Upper lobe of left lung (tissue), 6 donors: Measurements from ENCODE around the gene RPS6KA5. TPM values are rescaled to one million over a fixed set of nuclear protein-coding genes. Genes with fewer than 3 reads are reported as not detected.

Experiments
- ATAC-seq, 2 donors: fragments of 200-7000 bp; cut with Tn5 transposase; one replicate each; pipeline ENCODE4 v1.9.1; 2022; ENCODE audit warnings: mild to moderate bottlenecking in 2 of 2, moderate library complexity in 2 of 2; ENCODE audit not compliant: low FRiP score in 2 of 2
- DNase-seq, 2 donors: peaks; one replicate each; pipeline ENCODE4 v3.0.0-alpha.2; 2019 to 2020
- H3K27ac ChIP-seq, 4 donors: fragments of 200-600 bp; sonication (generic); one replicate each; pipeline ENCODE4 v1.5.1; 2016 to 2019
- H3K27me3 ChIP-seq, 4 donors: fragments of 200-600 bp; sonication (generic); one replicate each; pipeline ENCODE4 v1.5.1; 2017 to 2019
- H3K36me3 ChIP-seq, 4 donors: fragments of 200-600 bp; sonication (generic); one replicate each; pipeline ENCODE4 v1.5.1; 2016 to 2019
- H3K4me1 ChIP-seq, 4 donors: fragments of 200-600 bp; sonication (generic); one replicate each; pipeline ENCODE4 v1.5.1; 2018 to 2019
- H3K4me3 ChIP-seq, 4 donors: fragments of 200-600 bp; sonication (generic); one replicate each; pipeline ENCODE4 v1.5.1; 2017 to 2019; ENCODE audit warnings: mild to moderate bottlenecking in 2 of 4, moderate library complexity in 1 of 4
- H3K9me3 ChIP-seq, 4 donors: fragments of 200-600 bp; sonication (generic); one replicate each; pipeline ENCODE4 v1.5.1; 2018 to 2019
- EP300 ChIP-seq, 4 donors: sonication (generic); formaldehyde crosslinking; IDR thresholded peaks; one replicate each; pipeline ENCODE4 v1.5.1; 2017; ENCODE audit warnings: antibody characterized with exemption in 4 of 4, control low read depth in 2 of 4
- POLR2A ChIP-seq, 4 donors: fragments of 450-650 bp; IDR thresholded peaks; one replicate each; pipeline ENCODE4 v1.5.1; 2016 to 2017; ENCODE audit warnings: antibody characterized with exemption in 4 of 4, mild to moderate bottlenecking in 2 of 4
- POLR2AphosphoS5 ChIP-seq, 2 donors: sonication (generic); formaldehyde crosslinking; IDR thresholded peaks; one replicate each; pipeline ENCODE4 v1.5.1; 2017; ENCODE audit warnings: antibody characterized with exemption in 2 of 2
- WGBS, 2 donors: methylation state at CpG; one replicate each; pipeline ENCODE4 v1.1.5; 2017 to 2018; 5-methylcytosine and 5-hydroxymethylcytosine counted together
- total RNA-seq, 6 donors: library from RNA; depleted of rRNA in 4 of 6; stranded (reverse); fragments of >200 nt in 4 of 6; gene quantifications; one replicate each; pipeline versions ENCODE4 v1.1.0 to v1.2.1, GENCODE V29; 2016 to 2021
- TF ChIP-seq, protein P1 (sequence below), 6 experiments: fragments of 450-650 bp in 4 of 6; fragments of 200-600 bp in 2 of 6; sonication (generic) in 2 of 6; IDR thresholded peaks; one replicate each; pipeline ENCODE4 v1.5.1; 2016 to 2019; ENCODE audit warnings: antibody characterized with exemption in 6 of 6
- donor health status: DM: no; HTN: no; CAD: no; lungs with moderate emphysema.
- donor health status: DM: no; HTN: yes; CAD: no; lungs with severe emphysema.

RPS6KA5 gene
- total RNA-seq, 6 donors from 2014 or later: 4.3 to 17.8 (median 10.2) TPM

DNA sequence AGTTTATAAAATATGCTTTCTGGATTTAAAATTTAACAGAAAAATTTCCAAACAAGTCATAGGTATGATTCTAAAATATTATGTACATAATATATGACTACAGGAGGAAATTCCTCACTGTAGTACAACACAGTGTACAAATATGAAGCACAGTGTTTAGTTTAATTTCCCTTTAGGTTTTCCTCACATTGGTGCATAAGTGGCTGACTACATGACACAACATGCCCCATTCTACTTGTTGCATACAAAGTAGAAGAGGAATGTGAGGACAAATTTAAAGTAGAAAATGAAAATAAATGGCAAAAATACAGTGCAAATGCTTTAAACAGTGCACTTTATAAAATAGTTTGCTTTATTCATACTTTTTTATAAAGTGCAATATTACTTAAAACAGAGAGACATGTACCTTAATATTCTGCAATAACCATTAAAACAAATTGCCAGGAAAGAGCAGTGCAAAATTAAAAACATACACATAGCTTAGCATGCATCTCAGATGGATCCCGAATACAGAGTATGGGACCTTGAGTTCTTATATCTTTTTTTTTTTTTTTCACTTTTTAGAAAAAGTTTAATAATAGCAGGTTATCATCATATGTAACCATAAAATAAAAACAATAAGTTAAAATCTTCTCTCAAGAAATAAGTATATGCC is 189.4 kb downstream of the RPS6KA5 start:
- H3K27ac ChIP-seq: no peak overlapping the region
- WGBS, 2 donors: 89 to 94% methylated on average over 1 of the region's 1 CpG

DNA sequence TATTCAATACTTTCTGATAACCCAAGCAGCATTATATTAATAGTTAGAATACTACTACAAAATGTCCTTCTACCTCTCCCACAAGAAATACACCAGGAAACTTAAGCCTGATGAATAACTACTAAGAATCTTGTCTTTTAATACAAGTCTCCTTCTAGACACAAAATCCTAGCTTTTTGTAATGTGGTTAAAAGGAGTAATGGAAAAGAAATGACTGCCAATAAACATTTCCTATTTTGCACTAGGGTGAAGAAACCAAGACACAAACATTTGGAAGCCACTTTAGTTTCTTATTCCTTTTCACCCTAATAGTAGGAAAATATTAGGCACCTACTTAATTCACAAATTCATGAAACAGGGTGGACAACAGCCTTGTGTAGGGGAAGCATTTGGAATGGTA is 192.9 kb downstream of the RPS6KA5 start:
- H3K4me1 ChIP-seq: no peaks in the 10 kb centered on the region
- no peak for ATAC-seq
- no peaks in the 10 kb centered on the region for H3K9me3 ChIP-seq
- H3K4me3 ChIP-seq: no peak overlapping the region
- TF ChIP-seq EP300 (IDR thresholded peaks at IDR 0.05) (no peak), POLR2A (IDR thresholded peaks at IDR 0.05) (no peak), POLR2AphosphoS5 (IDR thresholded peaks at IDR 0.05) (no peak)
- TF ChIP-seq, protein P1, sequence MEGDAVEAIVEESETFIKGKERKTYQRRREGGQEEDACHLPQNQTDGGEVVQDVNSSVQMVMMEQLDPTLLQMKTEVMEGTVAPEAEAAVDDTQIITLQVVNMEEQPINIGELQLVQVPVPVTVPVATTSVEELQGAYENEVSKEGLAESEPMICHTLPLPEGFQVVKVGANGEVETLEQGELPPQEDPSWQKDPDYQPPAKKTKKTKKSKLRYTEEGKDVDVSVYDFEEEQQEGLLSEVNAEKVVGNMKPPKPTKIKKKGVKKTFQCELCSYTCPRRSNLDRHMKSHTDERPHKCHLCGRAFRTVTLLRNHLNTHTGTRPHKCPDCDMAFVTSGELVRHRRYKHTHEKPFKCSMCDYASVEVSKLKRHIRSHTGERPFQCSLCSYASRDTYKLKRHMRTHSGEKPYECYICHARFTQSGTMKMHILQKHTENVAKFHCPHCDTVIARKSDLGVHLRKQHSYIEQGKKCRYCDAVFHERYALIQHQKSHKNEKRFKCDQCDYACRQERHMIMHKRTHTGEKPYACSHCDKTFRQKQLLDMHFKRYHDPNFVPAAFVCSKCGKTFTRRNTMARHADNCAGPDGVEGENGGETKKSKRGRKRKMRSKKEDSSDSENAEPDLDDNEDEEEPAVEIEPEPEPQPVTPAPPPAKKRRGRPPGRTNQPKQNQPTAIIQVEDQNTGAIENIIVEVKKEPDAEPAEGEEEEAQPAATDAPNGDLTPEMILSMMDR (IDR thresholded peaks at IDR 0.05): no peak
- no peak overlapping the region for H3K27ac ChIP-seq
- H3K36me3 ChIP-seq: peaks cover 0 to 7% (median 0%) of the 10 kb centered on the region in 4 donors
- no peaks in the 10 kb centered on the region for H3K27me3 ChIP-seq
- DNase-seq: no peak

More for the DNA sequence above, 189.4 kb downstream of the RPS6KA5 start:
- DNase-seq: no peak
- TF ChIP-seq POLR2AphosphoS5 (IDR thresholded peaks at IDR 0.05) (no peak), POLR2A (IDR thresholded peaks at IDR 0.05) (no peak)
- no peak overlapping the region for H3K4me3 ChIP-seq
- ATAC-seq: no peak
- no peaks in the 10 kb centered on the region for H3K9me3 ChIP-seq
- peaks cover 0 to 15% (median 1%) of the 10 kb centered on the region in 4 donors for H3K36me3 ChIP-seq
- H3K4me1 ChIP-seq: no peaks in the 10 kb centered on the region
- H3K27me3 ChIP-seq: no peaks in the 10 kb centered on the region

DNA sequence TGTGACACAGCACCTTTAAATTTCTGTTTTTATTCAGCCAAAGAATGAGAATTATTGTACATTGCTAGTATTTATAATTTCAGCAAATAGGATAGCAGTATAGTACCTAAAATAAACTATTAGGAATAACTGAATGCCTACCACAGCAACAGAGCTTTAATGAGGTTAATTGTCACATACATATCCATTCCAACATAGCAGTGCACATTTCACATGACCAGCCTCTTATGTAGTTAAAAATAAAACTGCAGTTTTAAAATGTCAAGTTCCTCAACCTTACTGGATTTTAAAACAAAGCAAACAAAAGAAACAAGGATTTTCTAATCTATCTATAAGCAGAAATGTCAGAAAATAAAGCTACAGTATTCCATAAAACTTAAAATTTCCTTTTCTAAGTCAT is 193.6 kb downstream of the RPS6KA5 start:
- H3K4me1 ChIP-seq: no peaks in the 10 kb centered on the region
- peaks cover 0 to under 1% (median 0%) of the 10 kb centered on the region in 4 donors for H3K36me3 ChIP-seq
- TF ChIP-seq POLR2A (IDR thresholded peaks at IDR 0.05): no peak
- TF ChIP-seq, protein P1 (IDR thresholded peaks at IDR 0.05): no peak
- no peak for TF ChIP-seq POLR2AphosphoS5 (IDR thresholded peaks at IDR 0.05)
- no peak for TF ChIP-seq EP300 (IDR thresholded peaks at IDR 0.05)
- no peaks in the 10 kb centered on the region for H3K9me3 ChIP-seq
- no peaks in the 10 kb centered on the region for H3K27me3 ChIP-seq
- no peak overlapping the region for H3K4me3 ChIP-seq
- H3K27ac ChIP-seq: no peak overlapping the region
- ATAC-seq: no peak
- DNase-seq: no peak

DNA sequence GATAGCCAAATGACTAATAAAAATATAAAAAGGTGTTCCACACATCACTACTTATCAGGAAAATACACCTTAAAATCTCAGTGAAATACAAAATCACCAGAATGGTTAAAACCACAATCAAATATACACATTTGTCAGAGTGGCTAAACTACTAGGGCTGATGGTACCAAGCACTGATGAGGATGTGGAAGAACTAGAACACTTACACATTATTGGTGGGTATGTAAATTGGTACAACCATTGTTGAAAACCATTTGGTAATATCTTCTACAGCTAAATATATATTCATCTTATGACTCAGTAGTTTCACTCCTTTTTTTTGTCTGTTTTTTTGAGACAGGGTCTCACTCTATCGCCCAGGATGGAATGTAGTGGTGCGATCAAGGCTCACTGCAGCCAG is 195.7 kb downstream of the RPS6KA5 start:
- Histone ChIP-seq H3K27me3 (no peaks in the 10 kb centered on the region), H3K4me1 (no peaks in the 10 kb centered on the region), H3K36me3 (no peaks in the 10 kb centered on the region), H3K4me3 (no peak overlapping the region), H3K27ac (no peak overlapping the region), H3K9me3 (no peaks in the 10 kb centered on the region)
- no peak for DNase-seq
- TF ChIP-seq POLR2A (IDR thresholded peaks at IDR 0.05) (no peak), POLR2AphosphoS5 (IDR thresholded peaks at IDR 0.05) (no peak), EP300 (IDR thresholded peaks at IDR 0.05) (no peak)
- TF ChIP-seq, protein P1 (IDR thresholded peaks at IDR 0.05): no peak
- no peak for ATAC-seq
- WGBS, 2 donors: 93% methylated on average over 2 of the region's 2 CpGs

DNA sequence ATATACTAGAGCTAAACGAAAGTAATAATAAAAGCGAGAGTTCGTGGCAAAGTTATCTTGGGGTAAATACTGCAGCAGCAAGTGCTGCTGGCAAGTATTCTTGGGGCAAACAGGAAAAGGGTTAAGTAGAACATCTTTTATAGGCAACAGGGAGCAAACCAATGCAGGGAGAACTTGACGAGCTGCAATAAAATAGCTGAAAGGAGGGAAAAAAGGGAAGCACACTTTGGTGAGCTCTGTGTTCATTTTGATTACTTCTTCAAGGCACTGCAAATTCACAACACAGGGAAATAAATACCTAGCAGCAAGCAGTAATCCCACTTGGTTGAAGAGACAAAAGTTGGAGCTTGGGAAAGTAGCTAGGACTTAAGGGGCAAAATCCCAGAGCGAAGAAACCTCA is 201.9 kb downstream of the RPS6KA5 start:
- TF ChIP-seq POLR2A (IDR thresholded peaks at IDR 0.05) (no peak), EP300 (IDR thresholded peaks at IDR 0.05) (no peak)
- TF ChIP-seq, protein P1 (IDR thresholded peaks at IDR 0.05): no peak
- no peak for ATAC-seq
- Histone ChIP-seq H3K9me3 (no peaks in the 10 kb centered on the region), H3K36me3 (no peaks in the 10 kb centered on the region), H3K4me1 (no peaks in the 10 kb centered on the region), H3K27ac (no peak overlapping the region), H3K27me3 (no peaks in the 10 kb centered on the region), H3K4me3 (peak overlapping the region in 2 of 4 donors; percentile 9 to 19)
- 48 to 58% methylated on average over 5 of the region's 5 CpGs for WGBS, 2 donors
- DNase-seq: no peak
